Loucy (cell line): ENCODE data around the gene INPPL1.

Experiments used
- H2AFZ ChIP-seq: fragments of 200-600 bp; sonication (generic); 2 replicates; pipeline ENCODE4 v1.6.0; 2016; ENCODE audit warnings: antibody characterized with exemption, mild to moderate bottlenecking, low read length, moderate library complexity
- H3F3A ChIP-seq: fragments of 200-600 bp; 2 replicates; pipeline ENCODE4 v1.6.0; 2016; ENCODE audit warnings: antibody characterized with exemption, low read depth, mild to moderate bottlenecking
- H3K27me3 ChIP-seq: fragments of 200-600 bp; sonication (generic); 2 replicates; pipeline ENCODE4 v1.6.1; 2014; ENCODE audit warnings: low read length, mild to moderate bottlenecking; ENCODE audit not compliant: insufficient read depth, poor library complexity, severe bottlenecking
- H3K36me3 ChIP-seq: fragments of 200-600 bp; sonication (generic); 2 replicates; pipeline ENCODE4 v1.6.1; 2016; ENCODE audit warnings: low read length; ENCODE audit not compliant: insufficient read depth
- H3K4me1 ChIP-seq: fragments of 200-600 bp; sonication (generic); 2 replicates; pipeline ENCODE4 v1.5.1; 2014; ENCODE audit warnings: low read length, mild to moderate bottlenecking; ENCODE audit not compliant: insufficient read depth, poor library complexity, severe bottlenecking
- H3K4me2 ChIP-seq: fragments of 200-600 bp; sonication (generic); 2 replicates; pipeline ENCODE4 v1.6.0; 2014; ENCODE audit warnings: antibody characterized with exemption, low read length, low read depth, mild to moderate bottlenecking; ENCODE audit not compliant: poor library complexity, severe bottlenecking
- H3K4me3 ChIP-seq: fragments of 200-600 bp; sonication (generic); 2 replicates; pipeline ENCODE4 v1.5.1; 2014; ENCODE audit warnings: low read length, mild to moderate bottlenecking, mixed read lengths; ENCODE audit not compliant: poor library complexity, severe bottlenecking
- H3K79me2 ChIP-seq: fragments of 200-600 bp; sonication (generic); 2 replicates; pipeline ENCODE4 v1.6.1; 2014; ENCODE audit warnings: low read length; ENCODE audit not compliant: insufficient read depth
- H3K9ac ChIP-seq: fragments of 200-600 bp; sonication (generic); 2 replicates; pipeline ENCODE4 v1.6.0; 2014; ENCODE audit warnings: mild to moderate bottlenecking, low read depth, low read length, moderate library complexity; ENCODE audit not compliant: poor library complexity, severe bottlenecking
- H3K9me2 ChIP-seq: fragments of 200-600 bp; sonication (generic); replicated peaks from 2 replicates; pipeline ENCODE4 v1.6.1; 2016; ENCODE audit warnings: low read depth, low read length, mixed read lengths
- H3K9me3 ChIP-seq: fragments of 200-600 bp; sonication (generic); 2 replicates; pipeline ENCODE4 v1.6.1; 2014; ENCODE audit warnings: mild to moderate bottlenecking, antibody characterized with exemption, low read length, low read depth; ENCODE audit not compliant: insufficient read depth
- H4K20me1 ChIP-seq: fragments of 200-600 bp; sonication (generic); 2 replicates; pipeline ENCODE4 v1.6.0; 2014; ENCODE audit warnings: antibody characterized with exemption, low read length, mild to moderate bottlenecking; ENCODE audit not compliant: insufficient read depth, poor library complexity, severe bottlenecking
- EZH2phosphoT487 ChIP-seq: fragments of 200-600 bp; IDR thresholded peaks from 2 replicates; pipeline ENCODE4 v1.6.1; 2018; ENCODE audit warnings: antibody characterized with exemption, mild to moderate bottlenecking, moderate library complexity, borderline replicate concordance
- TF ChIP-seq, protein P1 (sequence below): fragments of 200-600 bp; sonication (generic); conservative IDR thresholded peaks from 2 replicates; pipeline ENCODE4 v1.5.1; 2014; ENCODE audit warnings: mild to moderate bottlenecking, antibody characterized with exemption, low read length

The INPPL1 gene

GRCh38 chr11:72243173-72244059, 18.8 kb downstream of the INPPL1 start:
- no peak overlapping the region for H3K4me2 ChIP-seq
- no peaks in the 10 kb centered on the region for H4K20me1 ChIP-seq
- TF ChIP-seq EZH2phosphoT487 = no peak
- TF ChIP-seq, protein P1, sequence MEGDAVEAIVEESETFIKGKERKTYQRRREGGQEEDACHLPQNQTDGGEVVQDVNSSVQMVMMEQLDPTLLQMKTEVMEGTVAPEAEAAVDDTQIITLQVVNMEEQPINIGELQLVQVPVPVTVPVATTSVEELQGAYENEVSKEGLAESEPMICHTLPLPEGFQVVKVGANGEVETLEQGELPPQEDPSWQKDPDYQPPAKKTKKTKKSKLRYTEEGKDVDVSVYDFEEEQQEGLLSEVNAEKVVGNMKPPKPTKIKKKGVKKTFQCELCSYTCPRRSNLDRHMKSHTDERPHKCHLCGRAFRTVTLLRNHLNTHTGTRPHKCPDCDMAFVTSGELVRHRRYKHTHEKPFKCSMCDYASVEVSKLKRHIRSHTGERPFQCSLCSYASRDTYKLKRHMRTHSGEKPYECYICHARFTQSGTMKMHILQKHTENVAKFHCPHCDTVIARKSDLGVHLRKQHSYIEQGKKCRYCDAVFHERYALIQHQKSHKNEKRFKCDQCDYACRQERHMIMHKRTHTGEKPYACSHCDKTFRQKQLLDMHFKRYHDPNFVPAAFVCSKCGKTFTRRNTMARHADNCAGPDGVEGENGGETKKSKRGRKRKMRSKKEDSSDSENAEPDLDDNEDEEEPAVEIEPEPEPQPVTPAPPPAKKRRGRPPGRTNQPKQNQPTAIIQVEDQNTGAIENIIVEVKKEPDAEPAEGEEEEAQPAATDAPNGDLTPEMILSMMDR = no peak
- no peaks in the 10 kb centered on the region for H3K9me2 ChIP-seq
- H3K27me3 ChIP-seq = no peaks in the 10 kb centered on the region
- no peaks in the 10 kb centered on the region for H3F3A ChIP-seq
- H3K9ac ChIP-seq = no peak overlapping the region
- H3K9me3 ChIP-seq = no peaks in the 10 kb centered on the region
- H3K4me3 ChIP-seq = no peak overlapping the region
- H3K79me2 ChIP-seq = no peaks in the 10 kb centered on the region
- peaks cover 4% of the 10 kb centered on the region; the same call in 1 of the 2 replicates for H3K36me3 ChIP-seq
- no peak overlapping the region for H2AFZ ChIP-seq
- H3K4me1 ChIP-seq = no peaks in the 10 kb centered on the region

DNA sequence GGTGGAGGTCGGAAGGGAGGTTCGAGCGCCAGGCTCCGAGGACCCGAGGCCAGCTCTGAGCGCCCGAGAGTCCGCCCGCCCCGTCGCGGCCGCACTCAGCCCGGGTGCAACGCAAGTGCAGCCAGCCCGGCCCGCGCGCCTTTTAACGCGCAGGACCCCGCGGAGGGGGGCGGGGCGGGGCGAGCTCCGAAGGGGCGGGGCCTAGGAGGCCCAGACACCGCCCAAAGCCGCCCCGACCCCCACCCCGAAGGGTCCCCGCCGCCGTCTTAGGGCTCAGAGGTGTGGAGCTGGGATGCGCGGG, 19.4 kb downstream of the INPPL1 start, which contains the start of gene PHOX2A:
Gene PHOX2A (minus strand): TSS at position 117 of the 301 bp plus-strand sequence. CDS start 172 bp downstream, outside the sequence.
- no peaks in the 10 kb centered on the region for H4K20me1 ChIP-seq
- no peaks in the 10 kb centered on the region for H3K4me1 ChIP-seq
- no peak within 1 kb of the TSS for H3K4me3 ChIP-seq
- H3K36me3 ChIP-seq = no peaks in the 10 kb centered on the region
- no peaks in the 10 kb centered on the region for H3K9me2 ChIP-seq
- no peaks in the 10 kb centered on the region for H3F3A ChIP-seq
- H3K9me3 ChIP-seq = no peaks in the 10 kb centered on the region
- no peak within 1 kb of the TSS for H3K9ac ChIP-seq
- no peaks in the 10 kb centered on the region for H3K27me3 ChIP-seq
- TF ChIP-seq, protein P1 = no peak
- TF ChIP-seq EZH2phosphoT487 = no peak
- H3K4me2 ChIP-seq = no peak within 1 kb of the TSS
- H2AFZ ChIP-seq = no peak within 1 kb of the TSS
- H3K79me2 ChIP-seq = no peaks in the 10 kb centered on the region

DNA sequence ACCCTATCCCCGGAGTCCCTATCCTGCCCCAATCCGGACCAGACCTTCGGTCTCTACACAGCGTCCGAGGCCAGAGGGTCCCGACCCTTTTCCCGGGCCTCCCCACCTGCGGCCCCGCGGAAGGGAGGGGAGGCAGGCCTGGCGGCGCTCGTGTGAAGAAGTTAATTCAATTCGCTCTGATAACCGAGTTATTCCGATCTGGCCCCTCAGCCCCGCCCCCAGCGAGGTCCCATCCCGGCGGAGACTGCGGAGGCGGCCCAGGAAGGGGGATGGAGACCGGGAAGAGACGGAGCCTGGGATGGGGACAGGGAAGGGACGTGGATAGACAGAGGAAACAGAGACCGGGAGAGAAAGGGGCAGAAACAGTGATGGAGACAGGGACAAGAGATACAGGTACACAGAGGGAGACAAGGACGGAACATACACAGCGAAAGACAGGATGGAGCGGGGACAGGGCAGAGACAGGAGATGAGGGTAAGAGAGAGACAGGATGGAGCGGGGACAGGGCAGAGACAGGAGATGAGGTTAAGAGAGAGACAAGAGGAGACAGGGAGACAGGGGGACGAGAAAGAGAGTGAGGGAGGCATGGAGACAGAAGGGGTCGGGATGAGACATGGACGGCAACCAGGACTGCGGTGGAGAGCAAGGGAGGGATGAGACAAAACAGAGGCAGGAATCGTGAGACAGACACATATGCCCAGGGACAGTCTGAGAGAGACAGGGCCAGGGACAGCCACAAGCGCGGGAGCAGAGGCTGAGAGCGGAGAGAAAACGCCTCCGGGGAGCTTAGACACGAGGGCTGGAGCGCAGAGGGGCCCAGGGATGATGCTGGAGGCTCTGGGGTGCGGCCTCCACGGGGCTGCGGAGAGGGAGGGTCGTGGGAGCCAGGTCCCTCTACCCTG, 20.0 kb downstream of the INPPL1 start:
- Histone ChIP-seq H3F3A (no peaks in the 10 kb centered on the region), H3K27me3 (no peaks in the 10 kb centered on the region), H2AFZ (no peak overlapping the region), H3K36me3 (no peaks in the 10 kb centered on the region), H4K20me1 (no peaks in the 10 kb centered on the region), H3K4me2 (no peak overlapping the region), H3K4me3 (no peak overlapping the region), H3K9me2 (no peaks in the 10 kb centered on the region), H3K4me1 (no peaks in the 10 kb centered on the region), H3K9ac (no peak overlapping the region), H3K9me3 (no peaks in the 10 kb centered on the region), H3K79me2 (no peaks in the 10 kb centered on the region)
- TF ChIP-seq, protein P1 = no peak
- no peak for TF ChIP-seq EZH2phosphoT487
